Panc1 (cell line): ENCODE data around the gene RLN3. TPM values are rescaled to one million over a fixed set of nuclear protein-coding genes. Genes with fewer than 3 reads are reported as not detected.

Experiments used
- ATAC-seq: fragments of 200-7000 bp; cut with Tn5 transposase; 2 replicates; pipeline ENCODE4 v1.9.1; 2020; ENCODE audit warnings: mild to moderate bottlenecking, moderate library complexity
- BruUV-seq: library from RNA; stranded (reverse); fragments of 400-500 nt; replicated peaks from 2 replicates; lab custom pipeline; 2021; lab: Mats Ljungman, UMichigan
- CTCF ChIA-PET: fragments of 300-600 bp; sonication (Branson Sonifier 250); formaldehyde crosslinking; loops from one replicate; lab custom pipeline; 2022; ENCODE audit warnings: antibody characterized with exemption; lab: Charles Lee
- POLR2A ChIA-PET: fragments of 300-600 bp; sonication (Branson Sonifier 250); formaldehyde crosslinking; loops from one replicate; lab custom pipeline; 2022; ENCODE audit warnings: antibody characterized with exemption; lab: Charles Lee
- DNase-seq: peaks from one replicate; pipeline ENCODE4 v3.0.0-alpha.2; 2010; ENCODE audit warnings: low read depth, low spot score
- H3K27ac ChIP-seq: 2 replicates; pipeline ENCODE4 v1.5.1; 2011; ENCODE audit warnings: mild to moderate bottlenecking, low read length, inconsistent platforms
- H3K27me3 ChIP-seq: fragments of 200-500 bp; sonication (Bioruptor generic); 2 replicates; pipeline ENCODE4 v1.6.0; 2014; ENCODE audit warnings: low read length, inconsistent platforms; ENCODE audit not compliant: control insufficient read depth, insufficient read depth
- H3K36me3 ChIP-seq: fragments of 200-500 bp; sonication (Bioruptor generic); 2 replicates; pipeline ENCODE4 v1.5.1; 2014; ENCODE audit warnings: inconsistent platforms, mild to moderate bottlenecking, low read length, moderate library complexity; ENCODE audit not compliant: control insufficient read depth, insufficient read depth
- H3K4me1 ChIP-seq: 2 replicates; pipeline ENCODE4 v1.5.1; 2011; ENCODE audit warnings: inconsistent platforms, mild to moderate bottlenecking, low read length, moderate library complexity; ENCODE audit not compliant: control insufficient read depth, insufficient read depth
- H3K4me3 ChIP-seq, 2 experiments: 2 replicates each; pipeline ENCODE4 v1.5.1; 2011 to 2012; ENCODE audit warnings: low read depth in 2 of 2, low read length in 2 of 2, mild to moderate bottlenecking in 2 of 2, inconsistent platforms in 1 of 2, moderate library complexity in 1 of 2
- H3K9me3 ChIP-seq: fragments of 200-500 bp; sonication (Bioruptor generic); 2 replicates; pipeline ENCODE4 v1.5.1; 2014; ENCODE audit warnings: low read depth, mild to moderate bottlenecking, inconsistent platforms, low read length, moderate library complexity; ENCODE audit not compliant: control insufficient read depth, insufficient read depth
- CTCF ChIP-seq: fragments of 450-650 bp; IDR thresholded peaks from 2 replicates; pipeline ENCODE4 v1.5.1; 2017; ENCODE audit warnings: mild to moderate bottlenecking
- POLR2AphosphoS5 ChIP-seq: IDR thresholded peaks from 2 replicates; pipeline ENCODE4 v1.6.1; 2012; ENCODE audit warnings: mild to moderate bottlenecking, low read depth, low read length, moderate library complexity
- REST ChIP-seq, 2 experiments: IDR thresholded peaks; 2 replicates each; pipeline ENCODE4 v1.6.1; 2011 to 2012; ENCODE audit warnings: low read depth in 2 of 2, control low read depth in 1 of 2, low read length in 1 of 2, mild to moderate bottlenecking in 1 of 2, moderate library complexity in 1 of 2; ENCODE audit not compliant: insufficient read depth in 1 of 2
- SIN3A ChIP-seq: IDR thresholded peaks from 2 replicates; pipeline ENCODE4 v1.6.1; 2012; ENCODE audit warnings: low read depth, mild to moderate bottlenecking, low read length, moderate library complexity, borderline replicate concordance; ENCODE audit not compliant: insufficient read depth
- TCF7L2 ChIP-seq: IDR thresholded peaks from 2 replicates; pipeline ENCODE4 v1.6.1; 2011; ENCODE audit warnings: mild to moderate bottlenecking, low read depth, low read length, inconsistent platforms
- in situ Hi-C: cut with HindIII; loops from 2 replicates; pipeline ENCODE4 v1.10.0; 2016; ENCODE audit warnings: low sequenced_read_pairs, low pct_unique_long_range_greater_than_20kb
- intact Hi-C: fragments of 100-400 bp; cut with micrococcal nuclease; formaldehyde crosslinking; loops from one replicate; pipeline ENCODE4 v1.10.0; 2022; ENCODE audit not compliant: unreplicated experiment
- total RNA-seq: library from RNA; stranded (reverse); gene quantifications from one replicate; pipeline ENCODE4 v1.2.1, GENCODE V29; 2021; ENCODE audit not compliant: unreplicated experiment

RLN3 gene
- total RNA-seq, 1 experiment from 2014 or later = not detected

GRCh38 chr19:14054099-14054498 lies 26.2 kb downstream of the RLN3 start:
- CTCF ChIA-PET = interaction anchor here (0.6 to 0.8 kb wide), 2 partner anchors 18 to 19 kb away, joined by 3 to 4 read pairs; partner anchors contain the start of gene MISP3

GRCh38 chr19:14054721-14055120 lies 26.8 kb downstream of the RLN3 start:
- in situ Hi-C loops = no loop called here
- CTCF ChIA-PET = interaction anchor here (0.6 to 0.8 kb wide), 2 partner anchors 18 to 143 kb away, joined by 3 to 4 read pairs; partner anchors contain the start of gene MISP3
- no TSS peak for BruUV-seq

More at GRCh38 chr19:14054099-14054498, 26.2 kb downstream of the RLN3 start:
- Histone ChIP-seq H3K4me3 (no peak overlapping the region), H3K27me3 (no peaks in the 10 kb centered on the region), H3K9me3 (no peaks in the 10 kb centered on the region), H3K27ac (no peak overlapping the region), H3K36me3 (no peaks in the 10 kb centered on the region), H3K4me1 (peaks cover 5% of the 10 kb centered on the region; the same call in 1 of the 2 replicates)
- in situ Hi-C loops = no loop called here
- no peak for ATAC-seq
- no TSS peak for BruUV-seq
- POLR2A ChIA-PET = no interaction called here
- DNase-seq = no peak
- TF ChIP-seq REST (IDR thresholded peaks at IDR 0.05; ENCODE audit: insufficient read depth in 1 of 2, low read depth in 2 of 2, low read length in 1 of 2) = no peak
- no peak for TF ChIP-seq SIN3A
- no peak for TF ChIP-seq CTCF
- TF ChIP-seq POLR2AphosphoS5 = no peak
- TF ChIP-seq TCF7L2 = no peak
- intact Hi-C loops = no loop called here

More at GRCh38 chr19:14054721-14055120, 26.8 kb downstream of the RLN3 start:
- TF ChIP-seq REST (IDR thresholded peaks at IDR 0.05; ENCODE audit: insufficient read depth in 1 of 2, low read depth in 2 of 2, low read length in 1 of 2) (no peak), CTCF (no peak), SIN3A (no peak), POLR2AphosphoS5 (no peak), TCF7L2 (no peak)
- intact Hi-C loops = no loop called here
- peaks cover 5% of the 10 kb centered on the region; the same call in 1 of the 2 replicates for H3K4me1 ChIP-seq
- H3K27ac ChIP-seq = no peak overlapping the region
- no peaks in the 10 kb centered on the region for H3K36me3 ChIP-seq
- DNase-seq (no peak), ATAC-seq (no peak)
- POLR2A ChIA-PET = no interaction called here
- no peaks in the 10 kb centered on the region for H3K9me3 ChIP-seq
- H3K4me3 ChIP-seq = no peak overlapping the region
- no peaks in the 10 kb centered on the region for H3K27me3 ChIP-seq
